Spleen (tissue), 11 donors: ENCODE measurements around the gene QRFP. TPM values are rescaled to one million over a fixed set of nuclear protein-coding genes. Genes with fewer than 3 reads are reported as not detected.
A peak's percentile ranks its signal among the peaks of the same experiment; 100 is the strongest.

Experiments used
- DNase-seq: peaks from one replicate; pipeline ENCODE4 v3.0.0-alpha.2; 2020
- H3K27ac ChIP-seq, 8 donors: fragments of 200-600 bp; sonication (generic) in 7 of 8; 1 replicate in 4 of 8; 2 replicates in 4 of 8; pipeline versions ENCODE4 v1.5.0 to v1.8.0; 2016 to 2021; ENCODE audit warnings: inconsistent platforms in 4 of 8, mild to moderate bottlenecking in 4 of 8, moderate library complexity in 1 of 8
- H3K27me3 ChIP-seq, 7 donors: fragments of 200-600 bp; sonication (generic) in 6 of 7; replicated peaks in 1 of 7; 1 replicate in 4 of 7; 2 replicates in 3 of 7; pipeline versions ENCODE4 v1.5.0 to v1.8.0; 2016 to 2021; ENCODE audit warnings: inconsistent platforms in 3 of 7, mild to moderate bottlenecking in 1 of 7
- H3K36me3 ChIP-seq, 6 donors: fragments of 200-600 bp; sonication (generic) in 5 of 6; 1 replicate in 4 of 6; 2 replicates in 2 of 6; pipeline versions ENCODE4 v1.5.0 to v1.8.0; 2016 to 2021; ENCODE audit warnings: inconsistent platforms in 2 of 6
- H3K4me1 ChIP-seq, 6 donors: fragments of 200-600 bp; sonication (generic) in 5 of 6; 1 replicate in 3 of 6; 2 replicates in 3 of 6; pipeline versions ENCODE4 v1.5.0 to v1.8.0; 2016 to 2021; ENCODE audit warnings: inconsistent platforms in 3 of 6
- H3K4me3 ChIP-seq, 8 donors: fragments of 200-600 bp; sonication (generic) in 7 of 8; 1 replicate in 4 of 8; 2 replicates in 4 of 8; pipeline versions ENCODE4 v1.5.0 to v1.8.0; 2016 to 2021; ENCODE audit warnings: inconsistent platforms in 4 of 8, mild to moderate bottlenecking in 4 of 8, moderate library complexity in 2 of 8
- H3K9me3 ChIP-seq, 8 donors: fragments of 200-600 bp; sonication (generic) in 7 of 8; 1 replicate in 4 of 8; 2 replicates in 4 of 8; pipeline versions ENCODE4 v1.5.0 to v1.8.0; 2016 to 2021; ENCODE audit warnings: inconsistent platforms in 4 of 8
- CTCF ChIP-seq, 11 experiments: fragments of 200-600 bp in 7 of 11; fragments of 450-650 bp in 4 of 11; sonication (generic) in 4 of 11; IDR thresholded peaks in 8 of 11; conservative IDR thresholded peaks in 3 of 11; 1 replicate in 7 of 11; 2 replicates in 4 of 11; pipeline versions ENCODE4 v1.4.0 to v1.8.0; 2016 to 2021; ENCODE audit warnings: antibody characterized with exemption in 11 of 11, inconsistent platforms in 4 of 11, mild to moderate bottlenecking in 1 of 11
- POLR2A ChIP-seq, 3 donors: fragments of 450-650 bp; IDR thresholded peaks; one replicate each; pipeline ENCODE4 v1.5.1; 2017; ENCODE audit warnings: antibody characterized with exemption in 3 of 3, mild to moderate bottlenecking in 1 of 3
- POLR2AphosphoS5 ChIP-seq, 3 donors: sonication (generic); formaldehyde crosslinking; IDR thresholded peaks; one replicate each; pipeline ENCODE4 v1.5.1; 2017; ENCODE audit warnings: antibody characterized with exemption in 3 of 3
- WGBS, 5 donors: extraction: QIAGEN DNeasy Blood & Tissue Kit in 3 of 5; methylation state at CpG; one replicate each; pipeline versions ENCODE4 v1.1.5 to v1.1.7; 2013 to 2018; 5-methylcytosine and 5-hydroxymethylcytosine counted together
- intact Hi-C: fragments of 100-400 bp; cut with DNase I; formaldehyde crosslinking; loops from one replicate; pipeline ENCODE4 v1.15.0; 2023; ENCODE audit warnings: low total_unique reads
- polyA plus RNA-seq, 3 donors: library from polyadenylated mRNA; stranded (reverse); fragments of 200-250 nt; gene quantifications; one replicate each; pipeline ENCODE4 v1.2.1, GENCODE V29; 2013
- total RNA-seq, 7 donors: library from RNA; depleted of rRNA in 3 of 7; stranded (reverse); fragments of >200 nt in 3 of 7; fragmentation: NEBNext Ultra II Directional in 4 of 7; extraction: Animal tissue kit (Norgen Biotek cat#: 25700) in 4 of 7; gene quantifications; one replicate each; pipeline versions ENCODE4 v1.1.0 to v1.2.1, GENCODE V29; 2016 to 2021
- donor health status: healthy with polysubstance abuse.
- donor health status: DM: no; HTN: no; CAD: no; lungs with moderate emphysema.
- donor health status: DM: no; HTN: no; CAD: no.
- donor health status: Bipolar disorder and iron deficiency.
- donor health status: healthy.
- donor health status: DM: no; HTN: no; CAD: no.
- donor health status: DM: yes; HTN: yes; CAD: no.

Gene QRFP
- total and polyA plus RNA-seq, 10 donors = 0.13 to 0.16 TPM; not detected in 8

DNA sequence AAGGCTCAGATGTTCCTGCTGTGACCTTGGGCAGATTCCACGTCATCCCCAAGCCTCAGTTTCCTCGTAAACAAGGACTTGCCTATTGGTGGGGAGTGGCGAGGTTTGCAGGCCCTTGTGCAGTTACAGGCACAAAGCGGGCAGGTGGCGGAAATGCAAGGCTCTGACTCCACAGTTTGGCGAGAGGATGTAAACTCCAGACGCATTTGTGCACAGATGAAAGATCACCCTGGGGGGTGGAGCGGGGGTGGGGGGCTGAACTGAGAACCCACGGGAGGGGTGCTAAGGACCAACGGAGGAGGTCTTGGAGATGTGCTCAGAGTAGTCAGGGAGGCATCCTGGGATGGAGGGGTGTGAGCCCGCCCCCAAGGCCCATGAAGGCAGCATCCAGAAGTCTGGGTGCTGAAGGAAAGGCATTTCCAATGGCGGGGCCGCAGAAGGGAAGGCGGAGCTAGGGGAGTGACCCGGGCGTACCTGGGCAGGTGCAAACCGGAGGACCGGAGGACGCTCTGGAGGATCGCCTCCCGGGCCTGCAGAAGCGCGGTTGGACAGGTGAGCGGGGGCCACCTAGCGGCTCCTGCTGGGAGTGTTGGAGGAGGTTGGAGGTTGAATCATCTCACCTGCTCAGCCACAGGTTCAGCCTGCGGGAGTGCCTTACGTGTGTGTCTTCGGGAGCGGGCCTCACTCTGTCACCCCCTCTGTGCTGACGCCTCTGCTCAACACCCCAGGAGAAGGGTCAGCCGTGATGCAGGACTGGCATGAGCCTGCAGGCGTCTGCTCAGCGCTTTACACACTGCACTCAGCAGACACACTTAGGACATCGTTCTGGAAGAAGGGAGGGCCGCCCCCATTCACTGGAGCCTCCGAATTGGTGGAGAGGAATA lies 44.3 kb upstream of the QRFP start:
- H3K4me1 ChIP-seq = peaks cover 15 to 46% (median 36%) of the 10 kb centered on the region in 6 donors
- H3K36me3 ChIP-seq = no peaks in the 10 kb centered on the region
- no peak overlapping the region for H3K27ac ChIP-seq
- intact Hi-C loops = loop anchor here (10.0 kb wide), 1 partner anchor 236 kb away; no protein-coding TSS in a partner anchor
- no peaks in the 10 kb centered on the region for H3K9me3 ChIP-seq
- H3K4me3 ChIP-seq = peak overlapping the region in 1 of 8 donors; percentile 53
- peak; percentile 90 for DNase-seq
- TF ChIP-seq POLR2A (IDR thresholded peaks at IDR 0.05) (no peak), POLR2AphosphoS5 (IDR thresholded peaks at IDR 0.05) (peak in 1 of 3 donors; percentile 18), CTCF (IDR thresholded peaks at IDR 0.05 in 8 of 11, conservative IDR thresholded peaks at IDR 0.05 in 3 of 11) (peak; percentile 46 to 90 (median 78))
- WGBS, 5 donors = 8 to 9% (median 8%) methylated on average over 16 to 36 of the region's 36 CpGs
- peaks cover 4 to 82% (median 64%) of the 10 kb centered on the region in 7 donors for H3K27me3 ChIP-seq

DNA sequence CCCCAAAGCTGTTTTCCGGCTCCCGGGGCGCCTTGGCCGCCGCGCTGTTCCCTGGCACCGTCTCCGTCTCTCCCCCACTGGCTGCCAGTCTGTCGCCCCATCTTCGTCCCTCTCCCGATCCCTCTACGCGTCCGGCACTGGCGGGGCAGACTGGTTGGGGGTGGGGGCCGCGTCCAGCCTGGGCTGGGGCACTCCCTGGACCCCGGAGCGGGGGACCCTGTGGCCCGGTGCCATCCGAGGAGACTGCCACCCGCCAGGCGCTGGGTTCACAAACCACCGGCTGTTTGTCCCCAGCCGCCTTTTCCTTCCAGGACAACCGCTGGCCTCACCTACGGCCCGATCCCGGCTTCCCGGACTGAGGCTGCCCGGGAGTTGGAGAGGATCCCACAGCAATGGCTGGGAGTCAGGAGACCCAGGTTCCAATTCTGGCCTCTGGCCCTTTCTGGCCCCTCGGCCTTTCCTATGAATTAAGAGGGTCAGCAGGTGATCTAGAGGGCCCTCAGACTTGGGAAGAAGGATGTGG lies 43.5 kb upstream of the QRFP start:
- Histone ChIP-seq H3K27ac (no peak overlapping the region), H3K9me3 (no peaks in the 10 kb centered on the region), H3K4me3 (peak overlapping the region in 6 of 8 donors; percentile 44 to 69 (median 48)), H3K27me3 (peaks cover 4 to 90% (median 72%) of the 10 kb centered on the region in 7 donors), H3K4me1 (peaks cover 15 to 52% (median 39%) of the 10 kb centered on the region in 6 donors), H3K36me3 (no peaks in the 10 kb centered on the region)
- DNase-seq = no peak
- TF ChIP-seq POLR2AphosphoS5 (IDR thresholded peaks at IDR 0.05) (no peak), POLR2A (IDR thresholded peaks at IDR 0.05) (no peak), CTCF (IDR thresholded peaks at IDR 0.05 in 8 of 11, conservative IDR thresholded peaks at IDR 0.05 in 3 of 11) (no peak)
- WGBS, 5 donors = 2 to 4% (median 3%) methylated on average over 27 to 32 of the region's 32 CpGs
- intact Hi-C loops = loop anchor here (10.0 kb wide), 1 partner anchor 235 kb away; no protein-coding TSS in a partner anchor

DNA sequence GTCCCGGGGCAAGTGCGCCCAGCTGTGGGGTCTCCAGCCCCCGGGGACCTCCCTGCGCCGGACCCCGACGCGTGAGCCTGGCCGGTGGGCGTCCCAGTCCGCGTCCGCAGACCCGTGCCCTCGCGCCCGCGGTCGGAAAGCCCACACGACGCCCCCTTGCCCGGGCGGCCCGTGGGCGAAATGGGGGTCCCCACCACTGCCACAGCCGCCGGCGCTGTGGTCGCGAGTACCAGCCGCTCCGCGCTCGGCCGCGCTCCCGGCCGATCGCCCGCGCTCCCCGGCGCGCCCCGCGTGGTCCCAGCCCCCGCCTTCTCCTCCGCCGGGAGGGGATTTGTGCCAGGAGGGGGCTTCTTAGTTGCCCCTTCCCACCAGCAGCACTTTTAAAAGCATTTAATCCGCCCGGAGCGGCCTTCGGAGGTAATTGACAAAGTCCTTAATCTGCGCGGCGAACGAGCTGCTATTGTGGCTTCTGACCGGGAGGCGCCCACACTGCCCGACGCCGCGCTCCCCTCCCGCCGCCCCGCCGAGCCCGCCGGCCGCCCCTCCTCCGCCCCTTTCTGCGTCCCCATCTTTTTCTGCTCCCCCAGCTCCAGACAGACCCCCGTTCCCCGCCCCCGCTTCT lies 42.9 kb upstream of the QRFP start:
- Histone ChIP-seq H3K9me3 (no peaks in the 10 kb centered on the region), H3K36me3 (no peaks in the 10 kb centered on the region), H3K4me1 (peaks cover 15 to 55% (median 39%) of the 10 kb centered on the region in 6 donors), H3K4me3 (peak overlapping the region; percentile 30 to 69 (median 48)), H3K27ac (no peak overlapping the region), H3K27me3 (peaks cover 4 to 96% (median 76%) of the 10 kb centered on the region in 7 donors)
- TF ChIP-seq CTCF (IDR thresholded peaks at IDR 0.05 in 8 of 11, conservative IDR thresholded peaks at IDR 0.05 in 3 of 11) (no peak), POLR2AphosphoS5 (IDR thresholded peaks at IDR 0.05) (no peak), POLR2A (IDR thresholded peaks at IDR 0.05) (no peak)
- DNase-seq = no peak
- WGBS, 5 donors = 1 to 2% (median 1%) methylated on average over 36 to 75 of the region's 75 CpGs
- intact Hi-C loops = loop anchor here (10.0 kb wide), 1 partner anchor 235 kb away; no protein-coding TSS in a partner anchor
